ENCODE data around the gene HPSE2.

HPSE2 gene

GRCh38 chr10:98848361-98848760, 387.3 kb downstream of the HPSE2 start:
- no peaks in the 10 kb centered on the region for H3K79me2 ChIP-seq
- no peak overlapping the region for H3K9ac ChIP-seq
- H3K9me3 ChIP-seq (ENCODE audit: control insufficient read depth, low read length), result no peaks in the 10 kb centered on the region
- H3K4me1 ChIP-seq, result no peaks in the 10 kb centered on the region
- no peak overlapping the region for H2AFZ ChIP-seq
- H3K27ac ChIP-seq, result no peak overlapping the region
- TF ChIP-seq CTCF (IDR thresholded peaks at IDR 0.05), result no peak
- H3K36me3 ChIP-seq (ENCODE audit: control insufficient read depth, insufficient read depth, low read length), result no peaks in the 10 kb centered on the region
- H3K4me3 ChIP-seq (ENCODE audit: low read depth, low read length), result no peak overlapping the region
- no peaks in the 10 kb centered on the region for H3K27me3 ChIP-seq (ENCODE audit: control insufficient read depth, insufficient read depth, low read length)
- no peak overlapping the region for H3K4me2 ChIP-seq (ENCODE audit: low read length)

GRCh38 chr10:98846787-98847186, 388.9 kb downstream of the HPSE2 start:
- no peak overlapping the region for H3K9ac ChIP-seq
- H3K27ac ChIP-seq, result no peak overlapping the region
- no peaks in the 10 kb centered on the region for H3K4me1 ChIP-seq
- no peak for TF ChIP-seq CTCF (IDR thresholded peaks at IDR 0.05)
- no peaks in the 10 kb centered on the region for H3K79me2 ChIP-seq
- no peaks in the 10 kb centered on the region for H3K27me3 ChIP-seq (ENCODE audit: control insufficient read depth, insufficient read depth, low read length)
- no peaks in the 10 kb centered on the region for H3K9me3 ChIP-seq (ENCODE audit: control insufficient read depth, low read length)
- no peak overlapping the region for H3K4me3 ChIP-seq (ENCODE audit: low read depth, low read length)
- no peak overlapping the region for H3K4me2 ChIP-seq (ENCODE audit: low read length)
- no peak overlapping the region for H2AFZ ChIP-seq
- no peaks in the 10 kb centered on the region for H3K36me3 ChIP-seq (ENCODE audit: control insufficient read depth, insufficient read depth, low read length)

GRCh38 chr10:98833542-98833941, 402.1 kb downstream of the HPSE2 start:
- no peaks in the 10 kb centered on the region for H3K79me2 ChIP-seq
- no peak for TF ChIP-seq CTCF (IDR thresholded peaks at IDR 0.05)
- H3K9me3 ChIP-seq (ENCODE audit: control insufficient read depth, low read length), result no peaks in the 10 kb centered on the region
- H2AFZ ChIP-seq, result no peak overlapping the region
- H3K9ac ChIP-seq, result no peak overlapping the region
- H3K27ac ChIP-seq, result no peak overlapping the region
- no peaks in the 10 kb centered on the region for H3K36me3 ChIP-seq (ENCODE audit: control insufficient read depth, insufficient read depth, low read length)
- no peak overlapping the region for H3K4me3 ChIP-seq (ENCODE audit: low read depth, low read length)
- no peaks in the 10 kb centered on the region for H3K27me3 ChIP-seq (ENCODE audit: control insufficient read depth, insufficient read depth, low read length)
- H3K4me2 ChIP-seq (ENCODE audit: low read length), result no peak overlapping the region
- H3K4me1 ChIP-seq, result no peaks in the 10 kb centered on the region

DNA sequence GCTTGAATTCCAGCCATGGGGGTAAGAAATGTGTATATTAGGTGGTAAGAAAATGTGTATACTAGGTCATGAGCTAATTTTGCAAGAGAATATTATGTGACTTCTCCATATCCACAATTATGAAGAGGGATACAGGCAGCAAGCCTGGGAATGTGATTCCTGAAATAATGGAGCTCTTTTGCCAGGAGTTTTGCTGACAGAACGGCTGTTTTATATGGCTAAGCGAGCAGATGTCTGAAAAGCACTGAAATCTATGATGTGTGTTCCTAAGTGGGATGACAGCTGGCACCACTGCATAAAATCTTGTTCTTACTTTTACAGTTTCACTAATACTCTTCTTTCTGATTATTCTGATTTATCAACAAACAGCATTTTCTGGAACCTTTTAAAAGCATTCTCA, 402.9 kb downstream of the HPSE2 start:
- TF ChIP-seq CTCF (IDR thresholded peaks at IDR 0.05), result no peak
- Histone ChIP-seq H3K4me1 (no peaks in the 10 kb centered on the region), H3K79me2 (no peaks in the 10 kb centered on the region), H3K27me3 (ENCODE audit: control insufficient read depth, insufficient read depth, low read length) (no peaks in the 10 kb centered on the region), H2AFZ (no peak overlapping the region), H3K27ac (no peak overlapping the region), H3K4me3 (ENCODE audit: low read depth, low read length) (no peak overlapping the region), H3K9me3 (ENCODE audit: control insufficient read depth, low read length) (no peaks in the 10 kb centered on the region), H3K4me2 (ENCODE audit: low read length) (no peak overlapping the region), H3K9ac (no peak overlapping the region), H3K36me3 (ENCODE audit: control insufficient read depth, insufficient read depth, low read length) (no peaks in the 10 kb centered on the region)

DNA sequence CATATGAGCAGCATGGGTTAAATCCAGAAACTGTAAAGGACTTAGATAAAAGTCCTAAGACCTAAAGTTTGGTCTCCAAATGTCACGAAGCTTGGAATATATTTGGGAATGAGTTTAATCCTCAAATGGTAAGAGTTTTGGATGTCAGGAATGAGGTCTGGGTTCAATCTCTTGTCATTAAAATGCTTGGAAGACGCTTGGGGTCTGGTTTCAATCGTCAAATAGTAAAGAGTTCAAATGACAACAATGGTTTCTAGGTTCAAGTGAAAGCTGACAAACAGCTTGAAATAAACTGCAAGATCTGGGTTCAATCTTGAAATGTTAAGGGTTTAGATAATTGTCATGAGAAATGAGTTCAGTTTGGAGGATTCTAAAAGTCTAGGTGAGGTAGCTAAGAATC, 403.5 kb downstream of the HPSE2 start:
- Histone ChIP-seq H2AFZ (no peak overlapping the region), H3K27me3 (ENCODE audit: control insufficient read depth, insufficient read depth, low read length) (no peaks in the 10 kb centered on the region), H3K4me2 (ENCODE audit: low read length) (no peak overlapping the region), H3K9ac (no peak overlapping the region), H3K4me3 (ENCODE audit: low read depth, low read length) (no peak overlapping the region), H3K9me3 (ENCODE audit: control insufficient read depth, low read length) (no peaks in the 10 kb centered on the region), H3K27ac (no peak overlapping the region), H3K4me1 (no peaks in the 10 kb centered on the region), H3K79me2 (no peaks in the 10 kb centered on the region), H3K36me3 (ENCODE audit: control insufficient read depth, insufficient read depth, low read length) (no peaks in the 10 kb centered on the region)
- TF ChIP-seq CTCF (IDR thresholded peaks at IDR 0.05), result no peak

All from parathyroid adenoma (tissue), 2 donors.